ENCODE data around the gene LILRB2.
"Not testable (repeated sequence)": the region's sequence is repeated elsewhere in the genome, so short reads cannot be mapped to it uniquely, and the experiment has no call there.

LILRB2 gene

DNA sequence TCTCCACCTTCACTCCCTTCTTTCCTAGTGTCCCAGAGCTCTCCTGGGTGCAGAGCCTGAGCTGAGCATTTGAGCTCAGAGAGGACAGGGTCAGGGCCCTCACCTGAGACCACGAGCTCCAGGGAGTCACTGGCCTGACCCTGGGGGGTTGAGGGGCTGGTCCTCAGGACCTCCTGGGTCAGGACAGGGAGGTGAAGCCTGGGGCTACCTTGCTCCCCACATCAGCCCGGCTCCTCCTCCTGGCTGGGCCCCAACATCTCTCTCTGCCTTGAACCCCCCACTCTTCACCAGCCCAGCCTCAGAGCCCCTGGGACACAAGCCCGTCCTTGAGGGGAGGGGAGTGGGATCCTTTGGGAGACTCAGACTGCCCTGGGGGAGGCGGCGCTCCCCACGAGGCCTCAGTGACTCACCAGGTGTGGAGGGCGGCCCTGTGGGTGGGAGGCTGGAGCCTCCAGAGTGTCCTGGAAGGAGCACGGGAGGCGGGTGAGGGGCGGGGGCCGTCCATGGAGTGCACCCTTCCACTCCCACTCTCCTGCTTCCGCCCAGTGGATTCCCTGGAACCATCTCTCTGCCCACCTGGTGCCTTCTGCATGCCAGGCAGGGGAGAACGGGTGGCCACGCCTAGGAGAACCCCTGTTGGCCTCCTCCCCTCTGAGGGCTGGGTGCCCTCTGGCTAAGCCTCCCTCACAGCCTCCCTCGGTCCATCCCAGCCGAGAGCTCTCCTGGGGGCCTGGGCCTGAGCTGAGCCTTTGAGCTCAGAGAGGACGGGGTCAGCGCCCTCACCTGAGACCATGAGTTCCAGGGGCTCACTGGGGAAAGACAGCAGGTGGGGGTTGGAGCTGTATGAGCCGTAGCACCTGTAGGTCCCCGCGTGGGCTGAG lies 41.2 kb downstream of the LILRB2 start:
- DNase-seq = not testable (repeated sequence)

DNA sequence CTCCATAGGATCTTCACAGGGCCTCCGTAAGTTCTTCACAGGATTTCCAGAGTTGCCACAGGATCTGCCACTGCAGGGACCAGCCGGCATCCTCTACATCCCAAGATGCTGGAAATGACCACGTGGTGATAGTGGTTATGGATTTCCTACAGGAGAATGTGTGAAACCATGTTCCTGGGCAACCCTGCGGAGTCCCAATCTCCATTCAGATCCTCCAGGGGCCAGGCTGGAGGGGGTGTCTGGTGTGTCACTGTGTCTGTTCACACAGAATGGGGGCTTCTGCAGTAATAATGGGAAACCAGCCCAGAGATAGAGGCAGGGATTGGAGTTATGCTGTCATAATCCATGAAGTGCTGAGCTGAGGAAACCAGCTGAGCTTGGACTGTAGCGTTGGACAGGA lies 47.0 kb downstream of the LILRB2 start:
- DNase-seq = no peak

DNA sequence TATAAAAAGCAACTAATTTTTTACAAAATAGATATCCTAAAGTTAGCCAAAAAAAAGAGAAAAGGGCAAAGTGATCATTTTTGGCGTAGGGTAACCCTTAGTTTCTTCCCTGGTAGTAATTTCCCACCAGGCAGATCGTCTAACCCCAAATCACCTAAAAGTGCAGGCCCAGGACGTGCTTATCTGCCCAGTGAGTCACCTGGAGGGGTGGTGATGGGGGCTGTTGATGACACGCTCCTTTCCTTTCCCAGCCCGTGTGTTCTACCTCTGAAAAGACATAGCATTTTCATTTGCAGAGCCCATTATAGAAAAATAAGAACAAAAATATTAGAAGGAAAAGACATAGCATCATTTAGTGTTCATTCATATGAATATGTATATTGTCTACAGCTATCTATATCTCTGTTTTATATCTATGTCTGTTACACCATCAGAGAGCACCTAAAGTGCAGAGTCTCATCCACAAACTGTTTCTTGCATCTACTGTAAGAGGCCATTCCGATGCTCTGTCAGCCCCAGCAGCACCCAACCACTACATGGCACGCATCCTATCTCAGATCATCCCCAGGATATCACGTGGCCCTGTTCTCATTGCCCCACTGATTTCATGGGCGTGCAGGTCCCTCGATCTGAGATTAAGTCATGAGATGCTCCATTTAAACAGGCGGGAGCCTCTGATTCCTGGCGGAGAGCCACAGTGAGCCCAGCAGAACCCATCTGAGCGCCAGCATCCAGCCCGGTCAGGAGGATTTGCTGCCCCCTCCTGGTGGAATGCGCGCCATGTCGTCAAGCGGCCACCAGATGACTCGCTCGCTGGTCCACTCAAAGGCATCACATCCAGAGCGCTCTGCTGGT lies 49.6 kb downstream of the LILRB2 start:
- peak; percentile 83 for DNase-seq

DNA sequence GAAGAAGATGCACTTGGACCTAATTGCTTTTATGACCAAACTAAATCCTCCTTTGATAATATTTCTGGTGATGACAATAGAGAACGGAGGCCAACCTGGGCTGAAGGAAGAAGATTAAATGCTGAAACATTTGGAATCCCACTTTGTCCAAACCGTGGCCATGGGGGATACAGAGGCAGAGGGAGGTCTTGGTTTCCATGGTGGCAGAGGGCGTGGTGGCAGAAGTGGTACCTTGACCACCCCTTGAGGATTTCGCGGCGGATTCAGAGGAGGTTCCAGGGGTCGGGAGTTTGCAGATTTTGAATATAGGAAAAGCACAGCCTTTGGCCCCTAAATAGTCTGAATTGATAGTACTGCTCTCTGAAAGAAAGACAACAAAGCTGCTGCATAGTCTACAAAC lies 50.9 kb downstream of the LILRB2 start:
- no peak for DNase-seq

DNA sequence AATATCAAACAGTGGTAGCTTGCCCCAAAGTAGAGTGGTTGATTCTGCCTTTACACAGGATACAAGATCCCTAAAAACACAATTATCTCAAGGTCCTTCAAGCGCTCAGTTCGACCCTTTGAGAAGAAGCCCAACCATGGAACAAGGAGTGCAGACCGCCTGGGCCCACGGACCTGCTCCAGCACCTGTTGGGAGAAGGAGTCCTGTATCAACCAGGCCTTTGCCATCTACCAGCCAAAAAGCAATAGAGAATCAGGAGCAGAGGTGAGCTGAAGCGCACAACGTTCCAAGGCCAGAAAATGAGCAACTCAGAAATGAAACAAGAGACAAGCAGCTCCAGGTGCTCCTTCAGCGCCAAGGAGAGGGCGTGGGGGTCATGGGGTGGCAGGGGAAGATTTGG lies 51.8 kb downstream of the LILRB2 start:
- DNase-seq = no peak

DNA sequence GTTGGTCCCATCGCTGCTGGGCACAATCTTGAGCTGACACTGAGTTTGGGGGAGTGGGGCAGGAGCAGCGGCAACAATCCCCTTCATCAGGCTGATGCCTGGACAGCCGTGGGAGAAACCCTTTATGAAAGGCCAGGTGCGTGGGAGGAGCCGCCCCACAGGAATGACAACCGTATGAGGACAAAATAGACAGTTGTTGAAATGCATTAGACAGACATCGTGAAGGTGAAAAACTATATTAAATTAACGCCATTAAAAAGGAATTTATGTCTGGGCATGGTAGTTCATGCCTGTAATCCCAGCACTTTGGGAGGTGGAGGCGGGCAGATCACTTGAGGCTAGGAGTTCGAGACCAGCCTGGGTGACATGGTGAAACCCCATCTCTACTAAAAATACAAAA lies 56.3 kb downstream of the LILRB2 start:
- not testable (repeated sequence) for DNase-seq

DNA sequence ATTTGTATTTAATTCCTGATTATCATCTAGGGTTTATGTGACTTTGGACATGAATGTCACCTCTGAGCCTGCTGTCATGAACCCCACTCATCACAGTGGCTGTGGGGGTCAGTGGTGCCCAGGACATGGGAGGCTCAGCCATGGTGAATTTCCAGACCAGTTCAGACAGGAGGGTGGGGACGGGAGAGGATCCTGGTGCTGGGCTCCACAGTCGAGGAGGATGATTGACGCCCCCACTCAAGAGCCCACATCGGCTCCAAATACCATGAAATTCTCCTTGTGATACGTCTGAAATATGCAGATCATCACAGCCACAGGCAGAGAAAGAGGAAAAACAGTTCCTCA lies 57.0 kb downstream of the LILRB2 start:
- DNase-seq = not testable (repeated sequence)
